Measurements from ENCODE around the gene NEURL3.
A peak's percentile ranks its signal among the peaks of the same experiment; 100 is the strongest.
"Not testable (repeated sequence)": the region's sequence is repeated elsewhere in the genome, so short reads cannot be mapped to it uniquely, and the experiment has no call there.

The NEURL3 gene

DNA sequence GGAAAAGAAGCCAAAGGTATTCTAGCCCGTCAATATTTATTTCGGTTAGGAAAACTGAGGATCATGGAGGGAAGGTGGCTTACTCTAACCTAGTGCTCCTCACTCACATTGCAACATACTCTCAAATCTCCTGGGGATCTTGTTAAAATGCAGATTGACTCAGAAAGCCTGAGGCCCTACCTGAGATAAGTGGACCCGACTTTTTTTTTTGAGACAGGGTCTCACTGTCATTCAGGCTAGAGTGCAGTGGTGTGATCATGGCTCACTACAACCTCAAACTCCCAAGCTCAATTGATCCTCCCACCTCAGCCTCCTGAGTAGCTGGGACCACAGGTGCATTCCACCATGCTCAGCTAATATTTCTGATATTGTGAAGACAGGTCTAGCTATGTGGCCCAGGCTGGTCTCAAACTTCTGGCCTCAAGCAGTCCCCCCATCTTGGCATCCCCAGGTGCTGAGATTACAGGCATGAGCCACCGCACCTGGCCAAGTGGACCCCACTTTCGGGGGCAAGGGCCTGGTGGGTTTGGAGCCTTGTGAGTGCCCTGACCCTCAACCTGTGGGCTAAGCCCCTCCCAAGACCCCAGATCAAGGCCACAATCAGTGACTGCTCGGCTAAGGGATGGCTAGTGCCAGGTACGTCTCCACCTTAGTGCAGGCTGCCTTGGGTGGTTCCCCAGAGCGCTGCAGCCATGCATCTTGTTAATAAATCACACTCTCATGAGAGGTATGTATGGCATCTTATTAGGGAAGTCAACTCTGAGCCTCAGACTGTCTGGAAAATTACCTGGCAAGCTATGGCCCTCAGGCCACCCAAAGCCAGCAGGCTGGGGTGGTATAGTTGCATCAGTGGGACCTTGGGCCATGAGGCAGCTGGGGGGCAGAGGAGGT lies 1.1 kb upstream of the NEURL3 start:
- no peak for DNase-seq

DNA sequence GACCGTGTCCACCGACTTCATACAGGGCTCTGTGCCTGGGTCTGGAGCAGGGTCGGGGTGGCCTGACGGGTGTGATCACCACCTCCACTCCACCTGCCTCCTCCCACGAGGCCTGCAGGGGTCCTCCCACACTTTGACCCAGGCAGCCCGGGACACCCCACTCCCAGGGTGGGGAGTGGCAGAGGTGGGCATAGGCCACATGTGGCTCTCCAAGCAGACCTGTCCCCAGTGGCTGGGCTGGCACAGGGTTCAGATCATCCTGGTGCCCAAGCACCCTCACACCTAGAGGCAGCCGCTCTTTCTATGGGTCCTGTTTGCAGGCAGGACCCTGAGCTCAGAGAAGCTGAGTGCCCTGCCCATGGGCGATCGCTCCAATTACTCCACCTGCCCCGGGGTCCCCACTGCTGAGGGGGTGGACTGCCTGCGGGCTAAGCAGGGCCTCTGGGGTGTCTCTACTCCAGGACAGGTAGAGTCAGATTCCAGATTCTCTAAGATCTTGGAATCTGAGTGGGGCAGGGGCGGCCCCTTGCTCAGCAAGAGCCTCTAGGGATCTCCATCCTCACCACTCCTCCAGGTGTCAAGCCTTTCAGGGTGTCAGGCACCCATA lies 1.4 kb downstream of the NEURL3 start:
- no peak for DNase-seq

DNA sequence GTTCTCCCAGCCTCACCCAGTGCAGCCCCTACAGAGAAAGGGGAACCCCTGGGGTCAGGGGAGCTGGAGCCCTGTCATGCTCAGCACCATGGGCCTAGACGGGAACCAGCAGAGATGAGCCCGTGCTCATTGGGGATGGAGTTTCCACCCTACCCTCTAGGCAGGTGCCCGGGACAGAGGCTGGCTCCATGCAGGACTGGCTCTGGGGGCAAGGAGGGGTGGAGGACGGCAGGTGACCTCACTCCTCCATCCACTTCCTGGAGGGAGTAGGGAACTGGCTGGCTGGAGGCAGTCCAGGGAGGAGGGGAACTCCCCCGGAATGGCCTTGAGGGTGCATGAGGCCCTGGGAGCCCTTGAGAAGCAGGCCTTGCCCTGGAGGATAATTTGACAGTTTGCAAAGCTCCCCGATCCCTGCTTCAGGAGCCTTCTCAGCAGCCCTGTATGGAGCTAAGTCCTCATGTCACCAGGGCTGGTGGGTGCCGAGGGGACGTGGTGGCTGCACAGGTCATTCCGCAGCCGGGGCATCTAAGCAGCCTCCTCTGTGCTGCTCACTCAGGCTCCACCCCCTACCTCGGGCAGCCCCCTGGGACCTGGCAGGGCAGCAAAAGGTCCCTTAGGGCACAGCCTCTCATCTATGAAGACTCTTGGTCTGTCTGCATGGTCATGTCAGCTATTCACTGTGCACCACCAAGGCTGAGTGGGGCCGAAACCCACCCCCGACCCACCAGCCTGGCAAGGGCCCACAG lies 2.1 kb downstream of the NEURL3 start:
- no peak for DNase-seq

DNA sequence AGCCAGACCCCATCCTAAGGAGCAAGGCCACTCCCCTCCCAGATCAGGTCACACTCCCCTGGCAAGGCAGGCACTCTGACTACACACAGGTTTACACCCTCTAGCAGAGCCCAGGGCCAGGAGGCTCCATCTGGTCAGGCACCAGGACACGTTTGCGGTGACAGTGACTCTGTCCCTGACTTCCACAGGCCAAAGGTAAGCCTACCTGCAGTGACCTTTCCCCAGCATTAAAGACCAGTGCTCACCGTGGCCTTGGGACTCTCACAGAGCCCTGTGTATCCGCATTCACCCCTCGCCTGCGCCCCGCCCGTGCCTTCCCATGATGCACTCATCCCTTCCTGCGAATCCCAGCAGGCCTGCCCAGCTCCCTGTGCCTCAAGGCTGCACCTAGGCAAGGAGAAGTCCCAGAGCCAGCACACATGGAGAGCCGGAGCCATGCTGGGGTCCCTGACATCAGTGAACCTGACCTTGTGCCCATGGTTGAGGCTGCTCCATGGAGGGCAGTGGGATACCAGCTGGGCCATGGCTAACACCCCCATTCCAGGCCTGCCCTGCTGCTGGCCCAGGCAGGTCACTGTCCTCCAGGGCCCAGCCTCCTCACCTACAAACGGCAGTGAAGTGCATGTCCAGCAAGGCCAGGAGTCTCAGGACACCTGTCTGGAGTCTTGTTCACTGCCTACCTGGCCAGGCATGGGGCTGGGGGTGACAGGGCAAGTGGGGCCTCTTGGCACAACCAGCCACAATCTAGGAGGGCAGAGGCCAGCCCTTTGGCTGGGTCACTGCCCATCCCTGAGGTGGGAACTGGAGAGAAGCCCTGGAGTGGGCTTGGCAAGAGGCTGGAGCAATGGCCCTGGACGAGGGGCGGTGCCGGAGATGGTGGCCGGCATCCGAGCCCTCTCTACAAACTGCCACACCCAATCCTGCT lies 3.0 kb downstream of the NEURL3 start:
- no peak for DNase-seq

DNA sequence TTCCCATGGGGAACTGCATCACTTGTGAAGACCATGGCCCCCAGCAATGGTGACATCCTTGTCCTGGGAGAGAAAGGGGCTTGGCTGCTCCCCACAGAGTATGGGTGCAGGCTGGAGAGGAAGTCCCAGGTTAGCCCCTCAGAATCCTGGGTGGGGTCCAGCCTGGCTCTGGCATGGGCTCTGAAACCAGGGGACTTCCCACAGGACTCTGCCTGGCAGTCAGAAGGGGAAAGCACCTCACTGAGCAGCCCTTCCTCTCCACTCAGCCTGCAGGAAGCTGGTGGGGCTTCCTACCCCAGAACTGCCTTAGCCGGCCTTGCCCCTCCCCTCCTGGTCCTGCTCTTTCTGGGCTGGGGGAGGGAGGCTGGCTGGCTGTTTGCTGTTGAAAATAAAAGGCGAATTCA lies 3.7 kb downstream of the NEURL3 start:
- no peak for DNase-seq

DNA sequence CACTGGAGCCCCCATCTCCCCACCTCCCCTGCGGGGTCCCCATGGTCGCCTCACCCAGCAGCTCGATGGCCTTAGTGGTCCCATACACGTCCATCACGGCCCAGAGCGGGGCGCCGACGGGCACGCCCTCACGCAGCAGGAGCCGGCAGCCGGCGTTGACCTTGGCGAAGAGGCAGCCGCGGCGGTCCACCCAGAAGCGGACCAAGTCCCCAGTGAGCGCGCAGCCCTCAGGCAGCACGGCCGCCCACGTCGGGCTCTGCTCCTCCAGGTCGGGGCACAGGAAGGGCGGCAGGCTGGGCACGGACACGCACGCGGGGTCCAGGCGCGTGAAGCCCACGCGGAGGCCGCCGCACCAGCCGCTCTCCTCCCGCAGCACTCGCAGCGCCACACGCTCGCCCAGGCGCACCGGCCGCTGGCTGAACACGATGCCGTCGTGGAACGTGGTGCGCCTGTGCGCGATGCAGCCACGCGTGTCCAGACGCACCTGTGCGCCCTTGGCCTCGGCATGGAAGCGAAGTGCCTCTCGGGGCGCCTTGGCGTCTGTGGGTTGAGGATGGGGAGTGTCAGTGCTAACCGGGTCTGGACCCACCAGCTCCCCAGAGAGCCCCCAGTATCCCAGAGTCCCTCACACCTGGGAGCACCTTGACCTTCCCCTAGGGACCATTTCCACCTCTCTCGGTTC lies 4.6 kb downstream of the NEURL3 start:
- no peak for DNase-seq

DNA sequence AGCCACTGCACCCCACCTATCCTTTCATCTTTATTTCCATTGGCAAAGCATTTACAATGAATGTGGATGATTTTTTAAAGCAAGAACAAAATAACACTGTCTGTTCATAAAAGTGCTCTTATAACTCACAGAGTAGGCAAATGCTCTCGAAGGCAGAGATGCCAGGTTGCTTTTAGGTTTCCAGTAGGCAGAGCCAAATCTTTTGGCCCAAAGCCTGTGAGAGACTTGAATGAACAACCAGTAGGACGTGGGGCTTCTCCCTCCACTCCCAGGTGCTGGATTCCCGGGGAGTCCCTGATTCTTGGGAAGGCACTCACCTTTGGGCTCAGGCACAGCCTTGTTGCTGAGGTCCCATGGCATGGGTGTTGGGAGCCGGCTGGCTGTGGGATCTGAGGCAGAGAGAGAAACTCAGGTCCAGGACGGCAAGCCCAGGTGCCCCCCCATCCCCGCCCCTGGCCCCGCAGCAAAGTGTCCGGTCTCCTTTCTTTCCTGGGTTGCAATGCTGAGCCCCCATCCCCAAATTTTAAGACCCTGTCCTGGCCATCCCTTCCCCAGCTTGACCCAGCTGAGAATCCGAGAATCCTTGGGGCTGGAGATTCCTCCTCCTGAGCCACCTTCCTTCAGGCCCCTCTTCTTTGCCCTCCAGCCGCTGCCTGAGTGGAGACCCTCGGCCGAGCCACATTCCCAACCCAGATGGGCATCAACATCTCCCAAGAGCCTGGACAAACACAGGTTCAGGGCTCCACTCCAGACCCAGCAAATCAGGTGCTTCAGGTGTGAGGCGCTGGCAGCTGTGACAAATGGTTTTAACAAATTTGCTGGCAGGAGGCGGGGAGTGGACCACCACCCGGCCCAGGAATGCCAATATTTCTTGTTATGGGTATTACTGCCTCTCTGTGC lies 5.8 kb downstream of the NEURL3 start:
- DNase-seq: no peak

DNA sequence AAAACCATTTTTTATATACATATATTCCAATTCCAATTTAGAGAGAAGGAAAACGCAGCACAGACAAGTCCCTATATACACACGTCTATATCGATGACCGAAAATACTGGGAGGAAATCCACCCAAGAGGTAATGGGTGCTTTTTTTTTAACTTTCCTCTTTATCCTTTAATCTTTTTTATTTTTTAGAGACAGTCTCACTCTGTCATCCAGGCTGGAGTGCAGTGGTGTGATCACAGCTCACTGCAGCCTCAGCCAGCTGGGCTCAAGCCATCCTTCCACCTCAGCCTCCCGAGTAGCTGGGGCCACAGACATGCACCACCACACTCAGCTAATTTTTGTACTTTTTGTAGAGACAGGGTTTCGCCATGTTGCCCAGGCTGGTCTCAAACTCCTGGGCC lies 6.5 kb downstream of the NEURL3 start:
- not testable (repeated sequence) for DNase-seq

DNA sequence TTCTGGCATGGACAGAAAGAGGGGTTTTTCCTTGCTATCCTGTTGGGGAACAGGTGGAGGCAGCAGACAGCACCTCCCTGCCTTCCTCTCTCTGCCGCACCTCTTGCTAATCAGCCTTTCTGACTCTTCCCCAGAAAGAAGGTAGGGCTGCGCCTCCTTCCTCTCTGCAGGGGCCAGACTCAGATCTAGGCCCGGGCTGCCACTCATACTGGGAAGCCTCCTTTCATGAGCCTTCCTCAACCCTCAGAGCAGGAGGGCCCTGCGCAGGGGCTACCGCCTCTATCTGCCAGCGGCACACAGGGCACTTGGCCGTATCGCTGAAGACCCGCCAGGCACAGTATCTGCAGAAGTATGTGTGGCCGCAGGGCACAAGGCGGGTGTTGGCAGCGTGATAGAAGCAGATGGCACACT lies 7.1 kb downstream of the NEURL3 start:
- DNase-seq: no peak

DNA sequence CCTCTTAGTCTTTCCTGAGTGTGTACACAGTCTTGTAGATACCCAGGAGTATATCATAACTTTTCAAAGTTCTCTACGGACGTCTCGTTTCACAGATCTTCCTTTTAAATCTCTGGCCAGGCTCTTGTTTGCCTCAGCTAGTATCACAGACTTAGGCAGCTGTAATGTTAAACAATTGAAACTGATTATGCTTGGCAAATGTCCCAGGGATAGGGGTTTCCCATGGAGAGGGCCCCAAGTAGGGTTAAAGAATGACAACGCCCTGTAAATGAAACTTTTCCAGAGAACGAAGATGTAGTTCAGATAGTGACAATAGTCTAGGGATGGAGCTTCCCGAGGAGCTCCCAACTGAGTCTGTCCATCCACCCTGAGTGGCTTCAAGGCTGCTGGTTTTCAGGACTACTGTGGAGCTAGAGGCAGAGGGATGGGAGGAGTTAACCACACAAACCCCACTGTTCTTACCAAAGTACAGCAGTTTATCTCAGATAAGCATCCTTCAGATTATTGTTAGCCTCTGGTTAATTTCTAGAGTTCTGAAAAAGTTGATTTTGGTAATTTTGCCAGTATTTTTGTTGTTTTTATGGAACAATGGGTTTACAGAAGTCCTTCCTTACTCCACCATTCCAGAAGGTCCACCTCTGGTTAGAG lies 9.1 kb downstream of the NEURL3 start:
- DNase-seq: no peak

DNA sequence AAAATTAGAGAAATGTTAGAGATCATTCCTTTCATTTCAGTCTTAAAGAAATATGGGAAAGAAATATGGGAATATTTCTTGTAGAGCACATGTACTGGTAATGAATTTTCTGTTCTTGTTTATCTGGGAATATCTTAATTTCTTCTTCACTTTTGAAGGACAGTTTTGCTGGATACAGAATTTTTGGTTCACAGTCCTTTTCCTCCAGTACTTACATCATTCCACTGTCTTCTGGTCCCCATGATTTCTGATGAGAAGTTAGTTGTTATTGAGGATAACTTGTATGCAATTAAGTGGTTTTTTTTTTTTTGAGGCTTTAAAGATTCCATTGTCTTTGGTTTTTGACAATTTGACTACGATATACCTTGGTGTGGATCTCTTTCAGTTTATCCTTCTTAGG lies 11.0 kb downstream of the NEURL3 start:
- DNase-seq: no peak

DNA sequence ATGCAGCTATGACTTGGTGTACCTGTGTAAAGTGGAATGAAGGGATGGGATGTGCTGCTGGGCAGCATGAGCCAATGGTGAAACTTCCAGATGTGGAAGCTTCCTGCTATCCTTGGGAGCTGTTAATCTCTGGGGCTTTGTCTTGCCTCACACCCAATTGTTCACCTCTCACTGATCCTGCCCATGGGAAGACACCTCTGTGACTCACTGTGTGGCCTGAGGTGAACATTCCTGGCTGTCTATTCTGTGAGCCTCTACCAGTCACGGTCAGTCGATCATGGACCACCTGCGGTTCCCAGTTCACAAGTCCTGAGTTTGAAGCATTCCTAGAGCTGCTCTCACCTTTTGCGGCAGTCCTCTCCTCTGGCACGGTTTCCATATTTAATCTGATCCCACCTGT lies 12.1 kb downstream of the NEURL3 start:
- no peak for DNase-seq

DNA sequence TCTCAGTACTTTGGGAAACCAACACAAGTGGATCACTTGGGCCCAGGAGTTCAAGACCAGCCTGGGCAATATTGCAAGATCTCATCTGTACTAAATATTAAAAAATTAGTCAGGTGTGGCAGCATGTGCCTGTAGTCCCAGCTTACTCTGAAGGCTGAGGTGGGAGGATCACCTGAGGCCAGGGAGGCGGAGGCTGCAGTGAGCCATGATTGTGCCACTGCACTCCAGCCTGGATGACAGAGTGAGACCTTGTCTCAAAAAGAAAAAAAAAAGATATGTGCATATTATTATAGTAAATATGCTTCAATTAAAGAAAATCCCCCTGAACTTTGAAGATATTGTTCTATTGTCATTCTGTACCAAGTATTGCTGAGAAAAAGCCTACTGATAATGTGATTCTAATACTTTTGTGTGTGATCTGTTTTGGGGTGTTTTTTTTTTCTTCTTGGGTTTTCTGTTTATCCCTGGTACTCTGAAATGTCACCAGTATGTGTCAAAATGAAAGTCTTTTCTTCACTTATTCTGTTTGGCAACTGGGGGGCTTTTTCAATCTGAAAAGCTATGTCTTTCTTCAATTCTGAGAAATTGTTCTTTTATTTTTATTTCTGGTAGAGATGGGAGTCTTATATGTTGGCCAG lies 13.2 kb downstream of the NEURL3 start:
- no peak for DNase-seq

DNA sequence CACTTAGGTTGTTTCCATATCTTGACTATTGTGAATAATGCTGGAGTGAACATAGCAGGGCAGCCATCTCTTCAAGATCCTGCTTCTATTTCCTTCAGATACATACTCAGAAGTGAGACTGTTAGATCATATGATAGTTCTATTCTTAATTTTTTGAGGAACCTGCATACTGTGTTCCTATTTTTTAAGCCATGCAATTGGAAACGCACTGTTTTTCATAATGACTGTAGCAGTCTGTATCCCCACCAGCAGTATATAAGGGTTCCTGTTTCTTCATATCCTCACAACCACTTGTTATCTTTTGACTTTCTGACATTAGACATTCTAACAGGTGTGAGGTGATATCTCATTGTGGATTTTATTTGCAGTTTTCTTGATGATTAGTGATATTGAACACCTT lies 15.5 kb downstream of the NEURL3 start:
- no peak for DNase-seq

DNA sequence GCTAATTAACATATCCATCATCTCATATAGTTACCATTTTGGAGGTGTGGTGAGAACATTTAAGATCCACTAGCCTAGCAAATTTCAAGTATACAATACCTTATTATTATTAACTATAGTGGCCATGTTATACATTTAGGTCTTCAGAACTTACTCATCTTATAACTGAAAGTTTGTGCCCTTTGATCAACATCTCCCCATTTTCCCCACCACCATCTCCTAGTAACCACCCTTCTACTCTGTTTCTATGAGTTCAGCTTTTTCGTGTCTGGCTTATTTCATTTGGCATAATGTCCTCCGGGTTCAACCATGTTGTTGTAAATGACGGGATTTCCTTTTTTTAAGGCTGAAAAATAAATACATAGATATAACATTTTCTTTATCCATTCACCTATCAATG lies 15.9 kb downstream of the NEURL3 start:
- DNase-seq: no peak

DNA sequence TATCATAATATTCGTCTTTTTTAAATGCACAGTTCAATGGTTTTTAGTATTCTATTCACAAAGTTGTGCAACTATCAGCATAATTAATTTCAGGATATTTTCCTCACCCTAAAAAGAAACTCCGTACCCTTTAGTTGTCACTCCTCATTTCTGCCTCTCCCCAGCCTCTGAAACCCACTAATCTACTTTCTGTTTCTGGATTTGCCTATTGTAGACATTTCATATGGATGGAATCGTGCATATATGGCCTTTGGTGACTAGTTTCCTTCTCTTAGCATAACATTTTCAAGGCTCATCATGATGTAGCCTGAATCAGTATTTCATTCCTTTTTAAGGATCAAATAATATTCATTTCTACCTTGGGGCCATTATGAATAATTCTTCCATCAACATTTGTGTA lies 18.5 kb downstream of the NEURL3 start:
- DNase-seq: no peak

DNA sequence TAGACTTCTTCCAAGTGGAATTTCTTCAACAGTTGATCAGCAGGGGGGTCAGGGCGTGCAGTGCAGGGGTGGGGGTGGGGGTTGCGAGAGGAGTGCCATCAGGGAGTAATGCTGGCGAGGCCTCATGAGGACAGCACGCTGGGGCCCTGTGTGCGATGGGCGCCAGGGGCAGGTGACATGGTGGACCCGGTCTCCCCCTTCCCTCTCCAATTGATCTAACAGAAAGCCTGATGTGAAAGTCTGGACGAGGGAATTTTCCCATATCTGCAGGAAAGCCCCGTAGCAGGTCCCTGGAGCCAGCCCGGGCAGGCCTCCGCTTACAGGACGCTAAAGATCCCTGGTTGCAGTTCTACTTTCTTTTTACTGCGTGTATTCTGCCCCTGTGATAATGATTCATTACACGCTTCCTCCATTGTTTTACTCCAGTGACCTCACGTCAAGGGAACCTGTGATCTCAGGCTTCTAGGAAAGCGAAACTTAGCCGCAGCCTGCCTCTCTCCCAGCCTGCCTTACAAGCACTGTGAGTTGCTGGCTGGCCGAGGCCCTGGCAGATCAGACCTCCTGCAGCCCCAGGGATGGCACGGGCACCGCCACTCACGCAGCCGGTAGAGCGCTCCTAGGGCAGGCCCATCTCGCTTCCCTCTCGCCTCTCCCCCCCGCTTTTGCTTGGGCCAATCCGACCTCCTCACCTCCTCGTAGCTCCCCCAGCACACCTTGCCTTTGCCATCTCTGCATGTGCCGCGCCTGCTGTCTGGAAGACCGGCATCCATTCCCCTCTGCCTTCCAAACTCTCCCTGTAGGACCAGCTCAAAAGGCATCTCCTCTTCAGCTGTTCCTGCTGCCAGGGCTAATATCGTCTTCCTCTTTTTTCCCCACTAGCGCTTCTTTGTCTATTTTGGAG lies 19.2 kb downstream of the NEURL3 start:
- DNase-seq: peak; percentile 91

DNA sequence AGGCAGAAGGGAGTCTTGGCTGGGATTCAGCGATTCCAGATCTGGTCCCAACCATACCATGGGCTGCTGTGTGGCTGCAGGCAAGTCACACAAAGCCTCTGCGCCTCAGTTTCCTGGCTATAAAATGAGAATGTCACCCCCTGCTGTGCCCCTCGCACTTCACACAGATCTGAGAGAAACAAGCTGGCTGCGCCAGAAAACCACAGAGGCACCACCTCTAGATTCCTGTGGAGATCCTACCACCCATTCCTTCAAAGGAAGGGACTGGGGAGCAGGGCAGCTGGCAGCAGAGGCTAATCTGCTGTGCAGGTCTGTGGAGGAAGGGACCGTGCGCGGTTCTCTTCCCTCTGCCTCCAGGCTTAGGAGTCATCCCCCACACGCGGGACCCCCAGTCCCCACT lies 19.8 kb downstream of the NEURL3 start:
- DNase-seq: no peak

DNA sequence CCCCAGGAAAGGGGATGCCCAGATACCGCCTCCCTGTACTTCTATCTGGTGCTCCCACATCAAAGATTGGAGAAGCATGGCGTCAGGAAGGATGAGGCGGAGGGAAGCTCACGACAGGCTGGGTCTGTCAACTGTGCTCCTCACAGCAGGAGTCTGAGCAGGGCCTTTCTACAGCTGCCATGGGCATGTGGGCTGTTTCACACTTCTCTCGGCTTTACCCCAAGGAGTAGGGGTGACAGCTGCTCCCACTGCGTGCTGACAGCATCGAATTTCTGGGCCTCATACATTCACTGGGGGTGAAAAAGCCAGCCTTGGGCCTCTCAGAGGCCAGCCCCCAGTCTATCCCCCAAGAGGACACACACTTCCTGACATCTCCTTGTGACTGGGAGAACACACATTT lies 21.1 kb downstream of the NEURL3 start:
- DNase-seq: no peak

All from activated CD4-positive, alpha-beta T cell treated with anti-CD3 and anti-CD28 coated beads for 48 hours (primary cell).